Neural progenitor cell (in vitro differentiated cells): ENCODE results near the gene PLA2R1. TPM values are rescaled to one million over a fixed set of nuclear protein-coding genes. Genes with fewer than 3 reads are reported as not detected.

Source experiments
- DNase-seq: peaks from one replicate; pipeline ENCODE4 v3.0.0-alpha.2; 2016; ENCODE audit warnings: low spot score
- H2AFZ ChIP-seq: fragments of 200-600 bp; sonication (generic); replicated peaks from 2 replicates; pipeline ENCODE4 v1.6.1; 2016; ENCODE audit warnings: antibody characterized with exemption
- H3F3A ChIP-seq: fragments of 200-600 bp; sonication (generic); 2 replicates; pipeline ENCODE4 v1.6.1; 2016; ENCODE audit warnings: antibody characterized with exemption, low read depth
- H3K27ac ChIP-seq: fragments of 200-600 bp; sonication (generic); 2 replicates; pipeline ENCODE4 v1.5.1; 2016; ENCODE audit warnings: mild to moderate bottlenecking
- H3K27me3 ChIP-seq: fragments of 200-600 bp; sonication (generic); 2 replicates; pipeline ENCODE4 v1.6.1; 2016; ENCODE audit warnings: mild to moderate bottlenecking, moderate library complexity
- H3K36me3 ChIP-seq: fragments of 200-600 bp; sonication (generic); 2 replicates; pipeline ENCODE4 v1.5.1; 2016
- H3K4me1 ChIP-seq: fragments of 200-600 bp; sonication (generic); 2 replicates; pipeline ENCODE4 v1.6.1; 2016; ENCODE audit warnings: mixed run types
- H3K4me2 ChIP-seq: fragments of 200-600 bp; sonication (generic); 2 replicates; pipeline ENCODE4 v1.6.1; 2016
- H3K4me3 ChIP-seq: fragments of 200-600 bp; sonication (generic); 2 replicates; pipeline ENCODE4 v1.5.1; 2016
- H3K79me2 ChIP-seq: fragments of 200-600 bp; sonication (generic); 2 replicates; pipeline ENCODE4 v1.6.1; 2016; ENCODE audit warnings: low read depth
- H3K9ac ChIP-seq: fragments of 200-600 bp; sonication (generic); 2 replicates; pipeline ENCODE4 v1.6.1; 2016
- H3K9me3 ChIP-seq: fragments of 200-600 bp; sonication (generic); 2 replicates; pipeline ENCODE4 v1.5.1; 2016; ENCODE audit warnings: low read depth
- H4K20me1 ChIP-seq: fragments of 200-600 bp; sonication (generic); 2 replicates; pipeline ENCODE4 v1.6.1; 2016; ENCODE audit warnings: low read depth
- H3K27ac Mint-ChIP-seq: 3 replicates; pipeline ENCODE4 v1.8.0; 2021; ENCODE audit warnings: mixed read lengths
- H3K27me3 Mint-ChIP-seq: 2 replicates; pipeline ENCODE4 v1.8.0; 2022; ENCODE audit warnings: low read depth, mild to moderate bottlenecking, inconsistent platforms, moderate library complexity, mixed read lengths; ENCODE audit not compliant: insufficient read depth
- H3K36me3 Mint-ChIP-seq: 3 replicates; pipeline ENCODE4 v1.8.0; 2021; ENCODE audit warnings: mixed read lengths
- H3K4me1 Mint-ChIP-seq: 3 replicates; pipeline ENCODE4 v1.8.0; 2021; ENCODE audit warnings: mixed read lengths
- H3K4me3 Mint-ChIP-seq: 3 replicates; pipeline ENCODE4 v1.8.0; 2021; ENCODE audit warnings: mild to moderate bottlenecking, moderate library complexity, mixed read lengths
- H3K9me3 Mint-ChIP-seq: 3 replicates; pipeline ENCODE4 v1.8.0; 2020; ENCODE audit warnings: mixed read lengths
- EZH2 ChIP-seq: fragments of 200-600 bp; sonication (generic); IDR thresholded peaks from 2 replicates; pipeline ENCODE4 v1.6.1; 2017; ENCODE audit warnings: antibody characterized with exemption, mild to moderate bottlenecking, moderate library complexity
- EZH2phosphoT487 ChIP-seq: fragments of 200-600 bp; sonication (generic); IDR thresholded peaks from 2 replicates; pipeline ENCODE4 v1.6.1; 2017; ENCODE audit warnings: antibody characterized with exemption
- total RNA-seq: library from RNA; depleted of rRNA; stranded (reverse); fragments of >200 nt; gene quantifications from 2 replicates; pipeline ENCODE4 v1.2.3, GENCODE V29; 2015; ENCODE audit warnings: low replicate concordance
- TF ChIP-seq, protein P1 (sequence below): fragments of 200-600 bp; sonication (generic); IDR thresholded peaks from 2 replicates; pipeline ENCODE4 v1.5.1; 2017; ENCODE audit warnings: antibody characterized with exemption, mild to moderate bottlenecking

The PLA2R1 gene
- total RNA-seq, 1 donor from 2014 or later = 0.45 TPM

DNA sequence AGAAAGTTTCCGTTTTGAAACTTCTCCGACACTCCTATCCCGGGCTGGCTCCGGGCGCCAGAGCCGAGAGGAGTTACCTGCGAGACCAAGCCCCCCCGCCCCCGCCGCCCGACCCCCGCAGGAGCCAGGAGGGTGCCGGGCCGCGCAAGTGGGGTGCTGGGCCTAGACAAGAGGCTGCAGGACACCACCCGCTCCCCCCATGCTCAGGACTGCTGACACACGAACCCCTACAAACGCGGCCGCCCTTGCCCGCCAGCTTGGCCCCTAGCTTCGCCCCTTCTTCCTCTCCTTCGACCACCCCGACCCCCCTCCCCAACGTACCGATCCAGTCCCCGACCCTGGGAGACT lies 497 bp downstream of the PLA2R1 start:
- Histone ChIP-seq H3K9ac (no peak overlapping the region), H3K4me1 (no peaks in the 10 kb centered on the region), H4K20me1 (no peaks in the 10 kb centered on the region), H3K27ac (no peak overlapping the region), H3K27me3 (peaks cover 44% of the 10 kb centered on the region), H2AFZ (peak overlapping the region; percentile 97), H3F3A (no peaks in the 10 kb centered on the region), H3K9me3 (peaks cover 5% of the 10 kb centered on the region), H3K79me2 (no peaks in the 10 kb centered on the region), H3K36me3 (no peaks in the 10 kb centered on the region), H3K4me3 (peak overlapping the region; percentile 62), H3K4me2 (peak overlapping the region; percentile 89)
- peaks cover 13% of the 10 kb centered on the region for H3K9me3 Mint-ChIP-seq
- DNase-seq = no peak
- peak overlapping the region; percentile 82 for H3K4me3 Mint-ChIP-seq
- H3K27me3 Mint-ChIP-seq = peaks cover 26% of the 10 kb centered on the region
- no peak overlapping the region for H3K27ac Mint-ChIP-seq
- peak; percentile 27 for TF ChIP-seq EZH2
- TF ChIP-seq, protein P1, sequence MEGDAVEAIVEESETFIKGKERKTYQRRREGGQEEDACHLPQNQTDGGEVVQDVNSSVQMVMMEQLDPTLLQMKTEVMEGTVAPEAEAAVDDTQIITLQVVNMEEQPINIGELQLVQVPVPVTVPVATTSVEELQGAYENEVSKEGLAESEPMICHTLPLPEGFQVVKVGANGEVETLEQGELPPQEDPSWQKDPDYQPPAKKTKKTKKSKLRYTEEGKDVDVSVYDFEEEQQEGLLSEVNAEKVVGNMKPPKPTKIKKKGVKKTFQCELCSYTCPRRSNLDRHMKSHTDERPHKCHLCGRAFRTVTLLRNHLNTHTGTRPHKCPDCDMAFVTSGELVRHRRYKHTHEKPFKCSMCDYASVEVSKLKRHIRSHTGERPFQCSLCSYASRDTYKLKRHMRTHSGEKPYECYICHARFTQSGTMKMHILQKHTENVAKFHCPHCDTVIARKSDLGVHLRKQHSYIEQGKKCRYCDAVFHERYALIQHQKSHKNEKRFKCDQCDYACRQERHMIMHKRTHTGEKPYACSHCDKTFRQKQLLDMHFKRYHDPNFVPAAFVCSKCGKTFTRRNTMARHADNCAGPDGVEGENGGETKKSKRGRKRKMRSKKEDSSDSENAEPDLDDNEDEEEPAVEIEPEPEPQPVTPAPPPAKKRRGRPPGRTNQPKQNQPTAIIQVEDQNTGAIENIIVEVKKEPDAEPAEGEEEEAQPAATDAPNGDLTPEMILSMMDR = no peak
- TF ChIP-seq EZH2phosphoT487 = no peak
- H3K4me1 Mint-ChIP-seq = peaks cover 7% of the 10 kb centered on the region
- H3K36me3 Mint-ChIP-seq = no peaks in the 10 kb centered on the region

DNA sequence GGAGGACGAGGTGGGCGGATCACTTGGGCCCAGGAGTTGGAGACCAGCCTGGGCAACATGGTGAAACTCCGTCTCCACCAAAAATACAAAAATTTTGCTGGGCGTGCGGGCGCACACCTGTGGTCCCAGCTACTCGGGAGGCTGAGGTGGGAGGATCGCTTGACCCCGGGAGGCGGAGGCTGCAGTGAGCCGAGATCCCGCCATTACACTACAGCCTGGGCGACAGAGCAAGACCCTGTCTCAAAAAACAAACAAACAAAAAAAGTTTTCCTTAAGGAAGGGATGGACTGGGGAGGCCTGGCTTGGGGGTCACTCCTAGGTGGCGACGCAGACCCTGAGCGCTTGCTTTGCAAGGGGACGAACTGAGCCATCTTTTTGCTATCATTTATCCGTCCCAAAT lies 882 bp downstream of the PLA2R1 start:
- peaks cover 7% of the 10 kb centered on the region for H3K4me1 Mint-ChIP-seq

DNA sequence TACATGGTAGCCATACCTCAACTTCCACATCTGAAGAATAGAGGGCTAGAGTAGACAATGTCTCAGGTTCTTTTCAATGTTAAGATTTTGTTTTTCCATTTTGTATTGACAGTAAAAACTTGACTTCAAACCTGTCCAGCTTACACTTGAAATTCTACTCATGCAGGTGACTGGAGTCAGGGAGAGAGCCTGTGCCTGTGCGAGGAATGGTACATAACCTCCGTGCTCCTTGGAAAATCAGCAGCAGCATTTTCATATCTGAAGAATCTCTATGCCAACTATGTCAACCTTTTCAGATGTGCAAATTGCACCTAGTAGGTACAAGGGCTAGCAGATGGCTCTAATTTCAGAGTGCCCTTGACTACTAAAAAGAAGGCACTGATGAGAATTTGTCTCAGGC lies 2.1 kb downstream of the PLA2R1 start:
- Histone ChIP-seq H3K9ac (no peak overlapping the region), H2AFZ (no peak overlapping the region), H3K4me3 (no peak overlapping the region), H3K27me3 (peaks cover 44% of the 10 kb centered on the region), H3K79me2 (no peaks in the 10 kb centered on the region), H4K20me1 (no peaks in the 10 kb centered on the region), H3F3A (peaks cover 8% of the 10 kb centered on the region), H3K36me3 (no peaks in the 10 kb centered on the region), H3K9me3 (no peaks in the 10 kb centered on the region), H3K4me2 (no peak overlapping the region), H3K27ac (no peak overlapping the region), H3K4me1 (peaks cover 7% of the 10 kb centered on the region)
- peaks cover 15% of the 10 kb centered on the region for H3K4me1 Mint-ChIP-seq
- no peaks in the 10 kb centered on the region for H3K36me3 Mint-ChIP-seq
- no peak overlapping the region for H3K27ac Mint-ChIP-seq
- no peak for DNase-seq
- H3K4me3 Mint-ChIP-seq = no peak overlapping the region
- peaks cover 6% of the 10 kb centered on the region for H3K9me3 Mint-ChIP-seq
- TF ChIP-seq EZH2 (no peak), EZH2phosphoT487 (no peak)
- TF ChIP-seq, protein P1 = no peak
- H3K27me3 Mint-ChIP-seq = peaks cover 24% of the 10 kb centered on the region

More for the DNA sequence above, 882 bp downstream of the PLA2R1 start:
- peak overlapping the region; percentile 77 for H3K4me3 Mint-ChIP-seq
- no peak overlapping the region for H3K27ac Mint-ChIP-seq
- no peaks in the 10 kb centered on the region for H4K20me1 ChIP-seq
- H3K9me3 Mint-ChIP-seq = peaks cover 11% of the 10 kb centered on the region
- H3K4me2 ChIP-seq = peak overlapping the region; percentile 89
- H3K27me3 Mint-ChIP-seq = peaks cover 26% of the 10 kb centered on the region
- no peak for DNase-seq
- H3K9ac ChIP-seq = no peak overlapping the region
- peak overlapping the region; percentile 97 for H2AFZ ChIP-seq
- no peaks in the 10 kb centered on the region for H3K79me2 ChIP-seq
- TF ChIP-seq EZH2 (no peak), EZH2phosphoT487 (no peak)
- TF ChIP-seq, protein P1 = no peak
- peak overlapping the region; percentile 62 for H3K4me3 ChIP-seq
- H3K36me3 ChIP-seq = no peaks in the 10 kb centered on the region
- H3K4me1 ChIP-seq = no peaks in the 10 kb centered on the region
- H3F3A ChIP-seq = no peaks in the 10 kb centered on the region
- peaks cover 44% of the 10 kb centered on the region for H3K27me3 ChIP-seq
- no peak overlapping the region for H3K27ac ChIP-seq
- no peaks in the 10 kb centered on the region for H3K36me3 Mint-ChIP-seq
- peaks cover under 1% of the 10 kb centered on the region for H3K9me3 ChIP-seq
